Measurements from ENCODE around the gene GRIN2A. TPM values are rescaled to one million over a fixed set of nuclear protein-coding genes. Genes with fewer than 3 reads are reported as not detected.

Gene GRIN2A
- total RNA-seq, 1 donor from 2014 or later, result 6.8 TPM

- Mint-ChIP-seq H3K36me3 (ENCODE audit: unreplicated experiment) (no peaks in the 10 kb centered on the region), H3K9me3 (ENCODE audit: unreplicated experiment) (no peaks in the 10 kb centered on the region), H3K4me1 (ENCODE audit: low read depth, unreplicated experiment) (peaks cover 22% of the 10 kb centered on the region), H3K27me3 (ENCODE audit: unreplicated experiment) (peaks cover 2% of the 10 kb centered on the region), H3K4me3 (ENCODE audit: unreplicated experiment) (no peak overlapping the region), H3K27ac (ENCODE audit: unreplicated experiment) (no peak overlapping the region)
- no peak for DNase-seq
- no peak for TF ChIP-seq CTCF (IDR thresholded peaks at IDR 0.05; ENCODE audit: partially characterized antibody, unreplicated experiment)
Measured at GRCh38 chr16:10090816-10091215, 91.4 kb downstream of the GRIN2A start.

GRCh38 chr16:10088380-10088793 is 93.8 kb downstream of the GRIN2A start:
- Mint-ChIP-seq H3K36me3 (ENCODE audit: unreplicated experiment) (no peaks in the 10 kb centered on the region), H3K9me3 (ENCODE audit: unreplicated experiment) (no peaks in the 10 kb centered on the region), H3K27ac (ENCODE audit: unreplicated experiment) (no peak overlapping the region), H3K27me3 (ENCODE audit: unreplicated experiment) (peaks cover 6% of the 10 kb centered on the region), H3K4me3 (ENCODE audit: unreplicated experiment) (no peak overlapping the region), H3K4me1 (ENCODE audit: low read depth, unreplicated experiment) (peaks cover 21% of the 10 kb centered on the region)
- no peak for TF ChIP-seq CTCF (IDR thresholded peaks at IDR 0.05; ENCODE audit: partially characterized antibody, unreplicated experiment)
- DNase-seq, result no peak

GRCh38 chr16:10087151-10087550 is 95.1 kb downstream of the GRIN2A start:
- no peak for TF ChIP-seq CTCF (IDR thresholded peaks at IDR 0.05; ENCODE audit: partially characterized antibody, unreplicated experiment)
- no peaks in the 10 kb centered on the region for H3K9me3 Mint-ChIP-seq (ENCODE audit: unreplicated experiment)
- H3K4me3 Mint-ChIP-seq (ENCODE audit: unreplicated experiment), result no peak overlapping the region
- H3K4me1 Mint-ChIP-seq (ENCODE audit: low read depth, unreplicated experiment), result peaks cover 17% of the 10 kb centered on the region
- H3K27ac Mint-ChIP-seq (ENCODE audit: unreplicated experiment), result no peak overlapping the region
- peaks cover 4% of the 10 kb centered on the region for H3K27me3 Mint-ChIP-seq (ENCODE audit: unreplicated experiment)
- H3K36me3 Mint-ChIP-seq (ENCODE audit: unreplicated experiment), result no peaks in the 10 kb centered on the region
- no peak for DNase-seq

DNA sequence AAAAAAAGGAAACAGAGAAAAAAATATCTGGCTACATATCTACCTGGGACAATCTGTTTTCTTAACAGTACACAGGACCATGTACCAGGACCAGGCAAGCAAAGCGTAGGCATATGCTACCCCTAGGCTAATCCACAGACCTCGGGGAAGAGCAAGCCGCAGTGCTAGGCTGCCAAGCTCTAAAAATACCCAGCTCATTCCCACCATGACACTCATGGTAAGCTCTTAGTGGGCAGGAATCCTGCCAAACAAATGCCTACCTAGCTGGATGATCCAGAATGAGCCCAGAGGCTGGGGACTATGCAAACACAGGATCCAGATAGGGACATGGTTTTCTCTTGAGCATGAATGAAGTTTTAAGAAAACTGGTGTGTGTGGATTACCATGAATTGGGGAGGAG is 95.6 kb downstream of the GRIN2A start:
- DNase-seq, result no peak
- Mint-ChIP-seq H3K9me3 (ENCODE audit: unreplicated experiment) (no peaks in the 10 kb centered on the region), H3K27ac (ENCODE audit: unreplicated experiment) (peak overlapping the region; percentile 20), H3K4me1 (ENCODE audit: low read depth, unreplicated experiment) (peaks cover 17% of the 10 kb centered on the region), H3K4me3 (ENCODE audit: unreplicated experiment) (no peak overlapping the region), H3K27me3 (ENCODE audit: unreplicated experiment) (peaks cover 4% of the 10 kb centered on the region), H3K36me3 (ENCODE audit: unreplicated experiment) (no peaks in the 10 kb centered on the region)
- TF ChIP-seq CTCF (IDR thresholded peaks at IDR 0.05; ENCODE audit: partially characterized antibody, unreplicated experiment), result no peak

DNA sequence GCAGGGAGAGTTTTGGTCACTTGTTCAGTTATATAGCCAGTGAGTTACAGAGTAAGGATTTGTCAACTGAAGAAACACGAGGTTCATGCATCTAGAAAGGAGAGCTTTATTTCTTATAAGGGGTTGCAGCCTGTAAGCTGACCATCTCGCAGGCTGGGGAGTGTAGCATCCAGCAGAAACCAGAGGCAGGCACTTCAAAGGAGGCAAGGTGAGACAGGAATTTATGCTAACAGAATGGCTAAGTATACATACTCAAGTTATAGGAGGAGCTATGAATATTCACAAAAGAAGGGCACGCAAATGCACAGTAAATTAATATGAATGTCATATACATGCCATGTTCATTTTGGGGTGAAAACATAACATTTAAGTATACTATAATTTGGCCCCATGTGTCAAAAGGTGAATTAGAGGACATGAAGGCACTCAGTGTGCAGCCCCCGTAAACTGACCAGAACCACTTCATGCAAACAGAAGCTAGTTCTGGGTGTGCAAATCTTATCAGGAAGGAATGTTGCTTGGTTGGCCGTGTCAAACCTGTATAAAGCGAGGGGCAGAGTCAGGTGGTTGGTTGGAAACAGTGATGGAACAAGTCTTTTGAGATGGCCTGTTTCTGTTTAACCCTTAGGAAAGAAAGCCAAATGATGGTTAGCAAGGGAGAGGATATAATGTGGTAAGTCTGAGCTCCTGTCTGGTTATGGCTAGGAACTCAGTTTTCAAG is 97.0 kb downstream of the GRIN2A start:
- H3K9me3 Mint-ChIP-seq (ENCODE audit: unreplicated experiment), result no peaks in the 10 kb centered on the region
- no peak overlapping the region for H3K4me3 Mint-ChIP-seq (ENCODE audit: unreplicated experiment)
- no peaks in the 10 kb centered on the region for H3K36me3 Mint-ChIP-seq (ENCODE audit: unreplicated experiment)
- H3K27me3 Mint-ChIP-seq (ENCODE audit: unreplicated experiment), result peaks cover 4% of the 10 kb centered on the region
- H3K4me1 Mint-ChIP-seq (ENCODE audit: low read depth, unreplicated experiment), result peaks cover 21% of the 10 kb centered on the region
- no peak for TF ChIP-seq CTCF (IDR thresholded peaks at IDR 0.05; ENCODE audit: partially characterized antibody, unreplicated experiment)
- no peak for DNase-seq
- H3K27ac Mint-ChIP-seq (ENCODE audit: unreplicated experiment), result no peak overlapping the region

Measured in glutamatergic neuron (in vitro differentiated cells).